ENCODE measurements around the gene TSPAN18.

TSPAN18 gene

GRCh38 chr11:44761551-44761961, 34.8 kb downstream of the TSPAN18 start:
- no peak for DNase-seq

GRCh38 chr11:44763121-44763820, 36.5 kb downstream of the TSPAN18 start:
- no peak for DNase-seq

- DNase-seq: no peak
Observed at GRCh38 chr11:44764583-44764982, 37.8 kb downstream of the TSPAN18 start.

GRCh38 chr11:44765026-44765595, 38.3 kb downstream of the TSPAN18 start:
- no peak for DNase-seq

- DNase-seq: no peak
Observed at GRCh38 chr11:44765676-44766075, 38.9 kb downstream of the TSPAN18 start.

- DNase-seq: no peak
Observed at GRCh38 chr11:44766112-44766971, 39.6 kb downstream of the TSPAN18 start.

- DNase-seq: no peak
Observed at GRCh38 chr11:44766972-44767278, 40.2 kb downstream of the TSPAN18 start.

GRCh38 chr11:44767421-44767820, 40.7 kb downstream of the TSPAN18 start:
- no peak for DNase-seq

- no peak for DNase-seq
Observed at GRCh38 chr11:44770401-44770800, 43.6 kb downstream of the TSPAN18 start.

GRCh38 chr11:44771252-44771734, 44.5 kb downstream of the TSPAN18 start:
- DNase-seq: no peak

GRCh38 chr11:44771841-44772240, 45.1 kb downstream of the TSPAN18 start:
- DNase-seq: no peak

GRCh38 chr11:44773351-44773965, 46.7 kb downstream of the TSPAN18 start:
- no peak for DNase-seq

- DNase-seq: no peak
Observed at GRCh38 chr11:44774108-44774507, 47.3 kb downstream of the TSPAN18 start.

- DNase-seq: no peak
Observed at GRCh38 chr11:44774731-44775130, 48.0 kb downstream of the TSPAN18 start.

GRCh38 chr11:44775366-44775984, 48.7 kb downstream of the TSPAN18 start:
- DNase-seq: peak; percentile 56

GRCh38 chr11:44775985-44776446, 49.3 kb downstream of the TSPAN18 start:
- no peak for DNase-seq

- DNase-seq: no peak
Observed at GRCh38 chr11:44776551-44777208, 49.9 kb downstream of the TSPAN18 start.

- DNase-seq: no peak
Observed at GRCh38 chr11:44777209-44778194, 50.7 kb downstream of the TSPAN18 start.

- no peak for DNase-seq
Observed at GRCh38 chr11:44778195-44779100, 51.7 kb downstream of the TSPAN18 start.

Data from stimulated activated naive CD4-positive, alpha-beta T cell treated with Interleukin-2 at 50 U/mL for 16 hours (primary cell).